HG02571 (cell line): ENCODE measurements around the gene ZNF385C.

Experiments
- ATAC-seq: cut with Tn5 transposase; IDR thresholded peaks from one replicate; pipeline ENCODE4 v1.9.1; 2021; ENCODE audit warnings: mild to moderate bottlenecking, moderate library complexity; ENCODE audit not compliant: unreplicated experiment

ZNF385C gene

GRCh38 chr17:42078396-42079043, 19.8 kb downstream of the ZNF385C start:
- no peak for ATAC-seq

- no peak for ATAC-seq
These were observed 20.5 kb downstream of the ZNF385C start for GRCh38 chr17:42077755-42078154.

DNA sequence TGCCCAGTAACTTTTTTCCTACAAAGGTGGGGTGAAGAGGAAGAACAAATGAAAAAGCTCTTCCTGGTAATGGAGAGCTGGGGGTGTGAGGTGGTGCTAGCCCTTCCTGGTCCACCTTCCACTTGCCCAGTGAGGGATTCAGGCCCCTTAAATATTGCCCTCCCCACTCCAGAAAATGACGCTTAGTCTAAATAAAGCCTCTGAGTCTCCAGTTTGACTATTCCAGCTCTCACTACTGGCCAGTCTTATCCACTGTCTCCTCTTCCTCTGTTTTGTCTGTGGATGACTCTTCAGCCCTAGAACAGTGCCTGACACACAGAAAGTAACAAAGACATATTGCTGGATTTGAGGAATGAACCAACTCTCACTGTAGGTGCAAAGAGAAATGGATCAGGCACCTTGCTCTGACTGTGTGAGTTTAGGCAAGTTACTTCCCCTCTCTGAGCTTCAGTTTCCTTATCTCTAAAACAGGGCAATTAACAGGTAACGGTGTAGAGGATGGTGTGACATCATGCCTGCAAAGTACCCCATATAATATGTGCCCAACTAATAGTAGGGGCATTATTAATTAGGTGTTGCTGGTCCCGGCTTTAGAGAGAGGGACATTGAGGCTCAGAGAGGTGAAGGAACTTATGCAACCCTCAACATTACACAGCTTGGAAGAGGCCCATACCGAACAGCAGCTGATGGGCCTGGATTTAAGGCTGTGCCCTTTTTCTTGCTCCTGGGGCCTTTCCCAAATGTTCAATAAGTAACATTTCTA, 21.3 kb downstream of the ZNF385C start:
- ATAC-seq, result no peak

GRCh38 chr17:42075789-42076188, 22.5 kb downstream of the ZNF385C start:
- ATAC-seq, result no peak

DNA sequence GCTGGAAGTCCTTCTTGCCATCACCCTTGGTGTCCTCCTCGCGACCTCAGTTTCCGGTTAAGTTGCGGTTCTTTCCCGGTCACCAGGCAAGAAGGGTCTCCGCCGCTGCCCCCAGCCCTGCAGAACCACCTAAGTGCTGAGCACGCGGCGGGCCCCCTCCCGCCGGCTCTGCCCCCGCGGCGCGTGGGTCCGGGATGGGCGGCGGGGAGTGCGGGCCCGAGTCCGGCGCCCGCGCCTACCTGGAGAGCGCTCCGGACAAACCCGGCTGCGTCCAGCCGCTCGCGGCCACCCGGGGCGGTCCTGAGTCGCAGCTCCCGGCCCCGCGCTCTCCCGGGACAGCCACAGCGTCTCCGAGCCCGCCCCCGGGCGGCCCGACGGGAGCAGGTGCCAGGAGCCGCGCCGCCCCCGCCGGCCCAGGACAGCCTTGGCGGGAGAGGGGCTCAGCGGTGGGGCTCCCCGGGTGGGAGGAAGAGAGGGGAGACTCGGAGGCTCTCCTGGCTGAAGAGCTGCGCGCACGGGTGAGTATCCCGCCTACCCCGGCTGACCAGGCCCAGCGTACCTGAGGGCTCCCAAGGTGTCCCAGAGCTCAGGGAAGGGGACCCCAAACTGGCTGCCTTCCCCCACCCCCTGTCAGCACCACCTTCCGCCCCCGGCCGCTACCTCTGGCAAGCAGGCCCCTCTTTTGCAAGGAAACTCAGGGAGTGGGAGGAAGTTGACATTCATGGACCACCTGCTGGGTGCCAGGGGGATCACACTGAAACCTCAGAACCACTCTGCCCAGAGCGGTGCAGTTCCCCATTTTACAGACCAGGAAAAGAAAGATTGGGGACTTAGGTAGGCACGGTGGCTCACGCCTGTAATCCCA, 25.7 kb downstream of the ZNF385C start:
- no peak for ATAC-seq

DNA sequence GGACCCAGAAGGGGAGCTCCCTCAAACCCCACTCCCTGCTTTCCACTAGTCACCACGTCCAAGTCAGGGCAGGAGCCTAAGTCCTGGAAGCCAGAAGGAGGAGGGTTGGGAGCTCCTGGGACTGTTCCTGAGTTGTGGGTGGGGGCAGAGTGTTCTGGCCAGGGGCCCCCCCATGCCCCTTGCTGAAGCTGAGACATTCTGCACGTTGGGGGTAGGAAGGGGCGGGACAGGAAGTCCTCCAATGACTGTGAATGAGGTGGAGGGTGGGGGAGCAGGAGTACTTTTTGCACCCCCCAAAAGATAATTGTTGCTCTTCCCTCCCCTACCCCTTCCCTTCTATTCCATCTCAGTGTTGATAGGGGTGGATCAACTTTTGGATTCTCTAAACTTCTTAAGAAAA, 26.5 kb downstream of the ZNF385C start:
- ATAC-seq, result no peak

GRCh38 chr17:42068979-42069378, 29.3 kb downstream of the ZNF385C start:
- no peak for ATAC-seq

DNA sequence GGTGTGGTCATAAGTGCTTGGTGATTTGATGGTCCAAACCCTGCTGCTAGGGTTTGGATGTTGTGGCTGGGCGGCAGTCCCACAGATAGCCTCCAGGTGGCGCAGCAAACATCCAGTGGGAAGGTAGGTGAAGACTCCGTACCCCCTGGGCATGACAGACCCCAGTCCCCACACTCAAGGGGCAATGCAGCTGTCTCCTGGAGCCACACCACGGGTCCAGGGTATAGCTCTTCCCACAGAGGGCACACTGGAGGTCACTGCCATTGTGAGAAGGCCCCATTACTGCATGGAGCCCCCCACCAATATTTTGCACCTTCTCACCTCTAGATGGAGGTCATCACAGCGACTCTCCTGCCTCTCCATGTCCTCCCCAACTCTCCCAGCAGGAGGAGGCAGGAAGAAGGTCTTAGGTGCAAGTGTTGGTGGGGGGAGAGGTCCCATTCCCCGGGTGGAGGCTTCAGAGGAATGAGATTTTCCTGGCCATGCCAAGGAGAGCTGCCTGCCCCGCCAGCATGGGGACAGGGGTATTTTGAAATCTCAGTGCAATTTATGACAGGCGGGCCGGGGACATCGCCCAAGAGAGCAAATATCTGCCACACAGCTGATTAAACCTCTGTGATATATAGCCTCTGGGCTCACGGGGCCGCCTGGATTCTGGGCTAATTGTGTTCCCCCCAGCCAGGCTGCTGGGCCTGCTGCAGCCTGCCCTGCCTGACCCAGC, 30.7 kb downstream of the ZNF385C start:
- no peak for ATAC-seq

GRCh38 chr17:42065201-42065600, 33.1 kb downstream of the ZNF385C start:
- no peak for ATAC-seq

GRCh38 chr17:42062681-42063080, 35.6 kb downstream of the ZNF385C start:
- ATAC-seq, result no peak

DNA sequence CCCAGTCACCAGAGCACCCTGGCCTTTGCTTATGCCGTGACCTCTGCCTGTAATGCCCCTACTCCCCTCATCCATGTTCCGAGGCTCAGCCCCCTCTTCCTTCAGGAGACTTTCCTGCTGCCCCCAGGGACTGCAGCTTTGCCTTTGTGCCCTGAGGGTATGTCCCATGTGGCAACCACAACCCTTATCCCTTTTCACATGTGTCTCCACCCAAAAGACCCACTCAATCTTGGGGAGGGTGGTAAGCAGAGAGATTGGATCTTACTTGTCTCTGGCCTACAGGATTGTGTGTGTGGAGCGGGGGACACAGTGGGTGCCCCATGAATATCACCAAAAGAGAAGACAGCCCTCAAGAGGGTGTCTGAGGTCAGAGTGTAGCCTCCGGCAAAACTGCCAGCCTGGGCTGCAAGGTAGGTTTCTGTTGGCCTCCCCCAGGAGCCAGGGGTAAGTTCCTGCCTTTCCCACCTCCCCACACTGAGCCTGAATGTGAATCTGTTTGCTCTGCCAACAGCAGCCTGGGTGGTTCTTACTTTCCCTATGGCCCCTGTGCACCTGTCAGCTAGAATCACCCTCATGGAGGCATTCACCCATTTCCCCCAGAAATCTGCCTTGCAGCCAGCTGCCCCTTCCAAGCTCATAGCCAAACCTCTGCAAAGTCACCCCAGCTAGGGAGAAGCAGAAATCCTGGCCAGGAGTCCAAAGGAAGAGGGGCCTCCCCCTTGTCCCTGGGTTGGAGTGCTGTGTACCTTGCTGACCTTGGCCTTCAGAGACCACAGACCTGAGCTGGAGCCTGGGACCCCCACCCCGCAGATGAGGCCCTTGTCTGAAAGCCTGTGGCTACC, 36.4 kb downstream of the ZNF385C start:
- ATAC-seq, result no peak

DNA sequence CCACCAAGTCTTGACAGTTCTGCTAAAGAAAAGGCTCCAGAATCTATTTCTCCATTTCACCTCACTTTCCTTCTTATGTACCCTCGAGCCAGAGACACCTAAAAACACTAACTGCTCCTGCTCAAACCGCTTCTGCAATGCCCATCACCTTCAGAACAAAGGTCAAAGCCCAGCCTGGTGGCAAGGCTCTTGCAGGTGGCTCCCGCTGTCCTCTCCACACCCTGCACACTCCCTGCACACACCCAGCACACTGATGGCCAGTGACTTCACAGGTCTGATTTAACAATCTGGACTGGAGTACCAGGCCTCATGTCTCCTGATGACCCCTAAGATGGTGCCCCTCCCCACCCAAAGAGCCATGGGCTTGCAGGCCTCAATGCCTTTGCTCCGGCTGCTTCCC, 38.0 kb downstream of the ZNF385C start:
- no peak for ATAC-seq

- ATAC-seq, result no peak
These were observed 38.5 kb downstream of the ZNF385C start for GRCh38 chr17:42059815-42060214.

DNA sequence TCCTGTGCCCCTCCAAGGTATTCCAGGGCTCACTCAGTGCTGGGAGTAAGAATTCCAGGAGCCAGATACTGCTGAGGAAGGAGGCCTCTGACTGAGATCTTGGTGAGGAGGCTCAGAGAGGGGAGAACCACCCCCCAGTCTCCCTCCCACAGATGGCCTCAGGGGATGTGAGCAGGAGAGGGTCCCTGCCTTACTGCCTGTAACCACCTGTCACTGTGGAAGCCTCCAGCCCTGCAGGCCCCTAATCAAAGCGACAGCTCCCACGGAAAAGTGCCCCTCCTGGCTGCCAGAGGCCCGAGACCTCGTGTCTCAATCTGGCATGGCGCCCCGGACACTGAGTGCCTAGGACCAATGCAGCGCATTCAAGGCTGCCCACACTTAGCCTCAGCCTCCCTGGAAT, 40.2 kb downstream of the ZNF385C start:
- no peak for ATAC-seq

- ATAC-seq, result no peak
These were observed 41.6 kb downstream of the ZNF385C start for GRCh38 chr17:42056635-42057034.

DNA sequence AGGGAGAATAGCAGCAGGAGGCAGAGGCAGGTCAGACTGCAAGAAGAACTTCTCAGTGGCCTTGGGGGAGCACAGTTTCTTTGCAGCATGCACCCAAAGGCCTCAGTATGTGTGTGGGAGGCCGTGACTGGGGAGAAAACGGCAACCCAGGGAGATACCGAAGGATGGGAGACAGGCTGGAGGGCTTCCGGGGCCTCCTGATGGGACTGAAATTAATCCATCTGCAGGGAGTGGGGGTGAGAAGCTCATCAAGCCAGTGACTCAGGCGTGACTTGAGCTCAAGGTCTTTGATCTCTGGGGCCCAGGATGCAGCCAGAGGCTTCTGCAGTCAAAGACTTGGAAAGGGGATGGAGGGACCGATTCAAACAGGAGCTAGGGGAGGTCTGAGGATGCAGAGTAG, 42.8 kb downstream of the ZNF385C start:
- ATAC-seq, result no peak

DNA sequence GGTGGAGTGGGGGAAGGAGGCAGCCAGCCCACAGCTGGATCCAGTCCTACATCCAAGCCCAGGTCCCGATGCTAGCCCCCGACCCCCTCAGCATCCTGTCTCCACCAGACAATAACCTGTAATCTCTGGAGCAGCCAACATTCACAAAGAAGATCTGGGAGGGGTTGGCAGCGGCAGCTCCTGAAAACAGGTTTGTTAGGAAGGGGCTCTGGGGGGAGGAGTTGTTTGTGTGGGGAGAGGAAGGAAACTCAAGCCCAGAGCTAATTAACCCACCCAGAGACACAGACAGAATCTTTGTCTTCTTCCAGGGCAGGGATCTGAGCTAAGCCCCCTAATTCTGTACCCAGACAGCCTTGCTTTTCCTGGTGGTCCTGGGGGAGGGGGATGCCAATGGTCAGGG, 43.2 kb downstream of the ZNF385C start:
- ATAC-seq, result no peak

DNA sequence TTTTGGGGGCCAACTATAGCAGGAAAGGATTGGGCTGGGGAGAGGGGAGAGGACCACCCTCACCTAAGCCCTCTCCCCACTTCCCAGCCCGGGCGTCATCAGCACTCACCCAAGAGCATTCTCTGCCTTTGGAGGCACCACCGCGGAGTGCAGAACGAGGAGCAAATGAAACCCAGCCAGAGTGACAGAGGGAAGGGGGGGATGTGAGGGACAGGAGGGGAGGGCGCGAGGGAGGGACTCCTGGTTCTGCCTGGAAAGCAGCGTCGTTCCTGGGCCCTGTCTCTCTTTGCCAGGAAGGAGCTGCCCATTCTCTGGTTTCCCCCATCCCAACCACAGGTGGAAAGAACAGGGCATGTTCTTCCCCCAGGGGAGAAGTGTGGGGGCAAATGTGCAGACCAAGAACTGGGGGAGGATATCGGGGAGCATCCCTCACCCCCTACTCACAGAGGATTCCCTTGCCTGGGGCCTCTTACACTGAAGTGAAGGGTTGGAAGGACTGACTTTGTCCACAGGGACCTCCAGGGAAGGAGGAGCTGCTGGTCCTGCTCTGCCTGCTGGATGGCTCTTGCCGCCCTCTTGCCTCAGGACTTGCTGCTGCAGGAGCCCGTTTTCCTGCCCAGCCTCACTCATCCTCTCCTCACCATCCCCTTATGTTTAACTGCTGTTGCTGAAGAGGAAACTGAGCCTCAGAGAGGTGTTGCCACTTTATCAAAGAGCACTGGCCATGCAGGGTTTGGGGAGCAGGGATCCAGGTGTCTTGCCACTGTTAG, 44.4 kb downstream of the ZNF385C start:
- ATAC-seq, result no peak

DNA sequence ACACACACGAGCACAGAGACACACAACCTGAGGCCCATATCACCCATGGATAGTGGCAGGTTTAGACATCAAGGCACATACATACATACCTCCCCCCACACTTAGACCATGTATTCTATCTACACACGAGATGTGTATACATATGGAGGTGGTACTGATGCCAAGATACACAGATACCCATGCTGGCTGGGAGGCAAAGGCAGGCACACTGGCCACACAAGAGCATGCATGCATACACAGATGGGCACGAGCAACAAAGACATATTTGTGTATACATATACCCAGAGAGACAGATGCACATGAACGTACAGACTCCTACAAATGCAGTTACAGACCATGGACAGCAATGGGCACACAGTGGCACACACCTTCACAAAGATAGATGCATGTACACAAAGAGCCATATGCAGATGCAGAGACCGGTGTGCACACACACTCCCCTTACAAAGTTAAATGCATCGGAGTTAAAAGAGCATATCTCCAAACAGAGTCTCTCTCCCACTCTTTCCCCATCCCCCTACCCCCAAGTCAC, 45.9 kb downstream of the ZNF385C start:
- no peak for ATAC-seq
